K562 (cell line): ENCODE data around the gene OTOP3. TPM values are rescaled to one million over a fixed set of nuclear protein-coding genes. Genes with fewer than 3 reads are reported as not detected.

Experiments used
- ATAC-seq: fragments of 200-7000 bp; cut with Tn5 transposase; 3 replicates; pipeline ENCODE4 v1.9.1; 2020; ENCODE audit warnings: moderate library complexity
- BruUV-seq: library from RNA; stranded (reverse); fragments of 400-500 nt; replicated peaks from 2 replicates; lab custom pipeline; 2021; lab: Mats Ljungman, UMichigan
- CTCF ChIA-PET: fragments of 300-600 bp; formaldehyde crosslinking; extraction: SDS; loops from one replicate; lab custom pipeline; 2021; ENCODE audit warnings: low intra/inter-chr PET ratio; lab: Yijun Ruan, JAX
- POLR2A ChIA-PET: fragments of 300-600, 350-650 bp; sonication (Branson Sonifier 250); formaldehyde crosslinking; extraction: SDS; loops from one replicate; lab custom pipeline; 2021; ENCODE audit warnings: antibody characterized with exemption, inconsistent platforms; lab: Yijun Ruan, JAX
- DNase-seq, 4 experiments: peaks; one replicate each; pipeline versions ENCODE4 v3.0.0 to v3.0.0-alpha.2; 2011 to 2018; ENCODE audit warnings: low spot score in 3 of 4, mixed read lengths in 3 of 4; ENCODE audit errors: extremely low read depth in 1 of 4
- FAIRE-seq: peaks from 2 replicates; lab custom pipeline; 2011; peaks lifted over from hg19 to GRCh38; lab: Jason Lieb, UNC
- H2AFZ ChIP-seq: 2 replicates; pipeline ENCODE4 v1.6.0; 2011; ENCODE audit warnings: low read depth, low read length, control low read depth, inconsistent platforms
- H3K27ac ChIP-seq: fragments of 200-600 bp; 3 replicates; pipeline ENCODE4 v1.8.0; 2011; ENCODE audit warnings: low read depth, mild to moderate bottlenecking, control low read depth, inconsistent platforms, low read length, moderate library complexity, mixed read lengths; ENCODE audit errors: extremely low read depth
- H3K27me3 ChIP-seq, 2 experiments: fragments of 300-600 bp in 1 of 2; 2 replicates in 1 of 2; 3 replicates in 1 of 2; pipeline versions ENCODE4 v1.6.0 to v1.8.0; 2011; ENCODE audit warnings: inconsistent platforms in 2 of 2, low read length in 2 of 2, mild to moderate bottlenecking in 1 of 2, mixed read lengths in 1 of 2, moderate library complexity in 1 of 2; ENCODE audit not compliant: control insufficient read depth in 2 of 2, insufficient read depth in 2 of 2
- H3K36me3 ChIP-seq: fragments of 300-600 bp; 3 replicates; pipeline ENCODE4 v1.8.0; 2011; ENCODE audit warnings: mild to moderate bottlenecking, low read length, inconsistent platforms; ENCODE audit not compliant: control insufficient read depth, insufficient read depth
- H3K4me1 ChIP-seq, 2 experiments: fragments of 200-600 bp in 1 of 2; replicated peaks in 1 of 2; 2 replicates in 1 of 2; 3 replicates in 1 of 2; pipeline versions ENCODE4 v1.5.1 to v1.8.0; 2011; ENCODE audit warnings: inconsistent platforms in 2 of 2, low read length in 2 of 2, mild to moderate bottlenecking in 1 of 2, mixed read lengths in 1 of 2, moderate library complexity in 1 of 2; ENCODE audit not compliant: control insufficient read depth in 2 of 2, insufficient read depth in 2 of 2
- H3K4me2 ChIP-seq: 2 replicates; pipeline ENCODE4 v1.6.1; 2011; ENCODE audit warnings: low read length, control low read depth, inconsistent platforms, mixed read lengths; ENCODE audit not compliant: insufficient read depth
- H3K4me3 ChIP-seq: fragments of 200-600 bp; sonication (generic), shearing (Covaris generic); 2 replicates; pipeline ENCODE4 v1.5.1; 2016; ENCODE audit warnings: control low read depth, inconsistent platforms
- H3K79me2 ChIP-seq: fragments of 200-600 bp; 3 replicates; pipeline ENCODE4 v1.8.0; 2011; ENCODE audit warnings: low read length, inconsistent platforms; ENCODE audit not compliant: control insufficient read depth, insufficient read depth
- H3K9ac ChIP-seq, 2 experiments: 2 replicates each; pipeline versions ENCODE4 v1.6.0 to v1.6.1; 2011; ENCODE audit warnings: low read depth in 2 of 2, low read length in 2 of 2, control low read depth in 1 of 2, inconsistent platforms in 1 of 2, mild to moderate bottlenecking in 1 of 2, mixed read lengths in 1 of 2; ENCODE audit not compliant: insufficient read depth in 1 of 2
- H3K9me1 ChIP-seq: one replicate; pipeline ENCODE4 v1.6.0; 2011; ENCODE audit warnings: inconsistent platforms, mild to moderate bottlenecking, low read length, moderate library complexity; ENCODE audit not compliant: control insufficient read depth, insufficient read depth
- H3K9me3 ChIP-seq: replicated peaks from 2 replicates; pipeline ENCODE4 v1.5.1; 2011; ENCODE audit warnings: low read depth, low read length, inconsistent platforms; ENCODE audit not compliant: control insufficient read depth, insufficient read depth
- H4K20me1 ChIP-seq: replicated peaks from 2 replicates; pipeline ENCODE4 v1.6.1; 2011; ENCODE audit warnings: low read length, inconsistent platforms, mixed read lengths; ENCODE audit not compliant: control insufficient read depth, insufficient read depth
- CBFB ChIP-seq: sonication (generic); formaldehyde crosslinking; IDR thresholded peaks from 2 replicates; pipeline ENCODE4 v1.4.0; 2020; ENCODE audit warnings: mild to moderate bottlenecking, missing genetic modification reagents
- CC2D1A ChIP-seq: fragments of 450-650 bp; IDR thresholded peaks from 2 replicates; pipeline ENCODE4 v1.6.1; 2017; ENCODE audit warnings: mild to moderate bottlenecking
- CTCFL ChIP-seq: IDR thresholded peaks from 2 replicates; pipeline ENCODE4 v1.6.1; 2011; ENCODE audit warnings: borderline replicate concordance, low read depth, mild to moderate bottlenecking, moderate library complexity, low read length; ENCODE audit not compliant: insufficient read depth, poor library complexity, severe bottlenecking
- CXXC5 ChIP-seq: fragments of 250-450 bp; sonication (Bioruptor Pico); IDR thresholded peaks from 2 replicates; pipeline ENCODE4 v1.8.0; 2022; ENCODE audit warnings: inconsistent platforms, mild to moderate bottlenecking, moderate library complexity
- KDM5B ChIP-seq: fragments of 200-600 bp; sonication (generic); IDR thresholded peaks from 2 replicates; pipeline ENCODE4 v1.6.1; 2012; ENCODE audit warnings: low read depth, mild to moderate bottlenecking, moderate library complexity, low read length, control low read depth, inconsistent platforms; ENCODE audit not compliant: insufficient replicate concordance
- MAZ ChIP-seq, 2 experiments: fragments of 450-650 bp in 1 of 2; sonication (generic) in 1 of 2; formaldehyde crosslinking; IDR thresholded peaks in 1 of 2; conservative IDR thresholded peaks in 1 of 2; 2 replicates each; pipeline versions ENCODE4 v1.4.0 to v1.5.0; 2020; ENCODE audit warnings: mild to moderate bottlenecking in 1 of 2, missing genetic modification reagents in 1 of 2
- MEIS2 ChIP-seq: fragments of 450-650 bp; IDR thresholded peaks from 2 replicates; pipeline ENCODE4 v1.6.1; 2014; ENCODE audit warnings: mild to moderate bottlenecking; ENCODE audit not compliant: partially characterized antibody
- MYC ChIP-seq, 2 experiments: fragments of 250-450 bp in 1 of 2; sonication (Bioruptor Pico) in 1 of 2; IDR thresholded peaks; 2 replicates each; pipeline versions ENCODE4 v1.5.1 to v1.6.1; 2012 to 2021; ENCODE audit warnings: low read depth in 2 of 2, borderline replicate concordance in 1 of 2, improper control_type of control experiment in 1 of 2, low read length in 1 of 2, mild to moderate bottlenecking in 1 of 2, moderate library complexity in 1 of 2
- PCBP1 ChIP-seq: fragments of 200-400 bp; formaldehyde crosslinking; IDR thresholded peaks from 2 replicates; pipeline ENCODE4 v1.6.1; 2018; ENCODE audit warnings: mild to moderate bottlenecking, low read depth, low read length; ENCODE audit not compliant: poor library complexity, severe bottlenecking
- RAD21 ChIP-seq, 2 experiments: fragments of 250-450 bp in 1 of 2; fragments of 450-650 bp in 1 of 2; sonication (Bioruptor Pico) in 1 of 2; formaldehyde crosslinking in 1 of 2; IDR thresholded peaks in 1 of 2; conservative IDR thresholded peaks in 1 of 2; 2 replicates each; pipeline versions ENCODE4 v1.4.0 to v1.8.0; 2020 to 2022; ENCODE audit warnings: mild to moderate bottlenecking in 2 of 2, moderate library complexity in 1 of 2
- RBFOX2 ChIP-seq: fragments of 200-400 bp; formaldehyde crosslinking; IDR thresholded peaks from 2 replicates; pipeline ENCODE4 v1.6.1; 2017; ENCODE audit warnings: low read depth, mild to moderate bottlenecking, low read length, moderate library complexity
- SP1 ChIP-seq: sonication (generic); formaldehyde crosslinking; IDR thresholded peaks from 2 replicates; pipeline ENCODE4 v1.8.1; 2022; ENCODE audit warnings: mild to moderate bottlenecking, missing genetic modification reagents
- ZNF282 ChIP-seq: sonication (generic); formaldehyde crosslinking; IDR thresholded peaks from 2 replicates; pipeline ENCODE4 v1.8.1; 2023; ENCODE audit warnings: missing genetic modification reagents
- WGBS: fragments of 100-300 bp; shearing (Covaris generic); methylation state at CpG from one replicate; pipeline ENCODE4 v1.1.6; 2016; ENCODE audit warnings: low coverage, mixed read lengths; ENCODE audit not compliant: insufficient coverage; ENCODE audit errors: missing lambda C conversion rate; 5-methylcytosine and 5-hydroxymethylcytosine counted together
- in situ Hi-C: fragments of 300-500 bp; cut with MboI; formaldehyde crosslinking; loops from 4 replicates; pipeline ENCODE4 v1.15.0; 2018; ENCODE audit warnings: inconsistent platforms, mixed read lengths
- intact Hi-C: fragments of 100-400 bp; cut with micrococcal nuclease; formaldehyde crosslinking; loops from 2 replicates; pipeline ENCODE4 v1.14.2; 2022
- polyA plus RNA-seq, 8 experiments: library from polyadenylated mRNA; depleted of rRNA in 4 of 8; stranded (reverse) in 5 of 8; unstranded in 3 of 8; fragments of >200 nt; fragmentation: Nextera tagmentation in 2 of 8; fragmentation: Illumina TruSeq in 1 of 8; extraction: Ambion mirVana in 2 of 8; extraction: Trizol in 1 of 8; gene quantifications; 2 replicates each; pipeline versions ENCODE4 v1.2.1 to v1.2.3, GENCODE V29; 2011 to 2014; ENCODE audit warnings: inconsistent platforms in 1 of 8, missing spikeins in 1 of 8
- total RNA-seq, 7 experiments: library from RNA; depleted of rRNA in 6 of 7; stranded (reverse); fragments of >200 nt in 6 of 7; fragmentation: Illumina TruSeq in 2 of 7; extraction: Trizol in 2 of 7; gene quantifications; 2 replicates each; pipeline versions ENCODE4 v1.2.1 to v1.2.3, GENCODE V29; 2011 to 2021; ENCODE audit warnings: low replicate concordance in 1 of 7
- TF ChIP-seq, protein P1 (sequence below): sonication (generic); formaldehyde crosslinking; IDR thresholded peaks from 2 replicates; pipeline ENCODE4 v1.5.0; 2020; ENCODE audit warnings: missing genetic modification reagents

OTOP3 gene
- total and polyA plus RNA-seq, 9 of the 15 experiments (the other 6 are each of a cell fraction or from before 2014, with no cell fraction given), result not detected

GRCh38 chr17:74923538-74924249 lies 12.0 kb upstream of the OTOP3 start:
- ATAC-seq (peak; percentile 87), FAIRE-seq (peak; percentile 35), DNase-seq (peak; percentile 82 to 91 (median 89))
- 11% methylated on average over 39 of the region's 59 CpGs for WGBS
- H3K9ac ChIP-seq, result peak overlapping the region; percentile 57 to 90; a peak in 3 of 4 replicates
- peak overlapping the region; percentile 76 for H3K4me2 ChIP-seq
- no peaks in the 10 kb centered on the region for H3K36me3 ChIP-seq
- intact Hi-C loops (loop anchor here (1.0 to 10.0 kb wide), 2 partner anchors 35 to 81 kb away; no protein-coding TSS in a partner anchor), in situ Hi-C loops (loop anchor here (5.0 kb wide), 1 partner anchor 34 kb away; no protein-coding TSS in a partner anchor)
- BruUV-seq, result no TSS peak
- peaks cover 18 to 55% of the 10 kb centered on the region in 2 experiments for H3K4me1 ChIP-seq
- H3K9me3 ChIP-seq, result no peaks in the 10 kb centered on the region
- no peaks in the 10 kb centered on the region for H3K79me2 ChIP-seq
- H2AFZ ChIP-seq, result peak overlapping the region; percentile 100
- ChIA-PET CTCF (interaction anchor here (0.6 to 5.8 kb wide), 2 partner anchors 36 to 261 kb away, joined by 3 to 86 read pairs; no protein-coding TSS in a partner anchor), POLR2A (interaction anchor here (0.7 to 1.5 kb wide), 4 partner anchors 8 to 55 kb away, joined by 3 to 5 read pairs (median 4); no protein-coding TSS in a partner anchor)
- no peaks in the 10 kb centered on the region for H4K20me1 ChIP-seq
- peaks cover 9 to 30% of the 10 kb centered on the region in 2 experiments; a peak in 4 of 5 replicates for H3K27me3 ChIP-seq
- H3K27ac ChIP-seq, result peak overlapping the region; percentile 66; the same call in 2 of the 3 replicates
- H3K9me1 ChIP-seq, result no peaks in the 10 kb centered on the region
- peak overlapping the region; percentile 53 for H3K4me3 ChIP-seq
- TF ChIP-seq KDM5B (peak; percentile 17), MEIS2 (peak; percentile 77), MAZ (CRISPR knock-in tag; conservative IDR thresholded peaks at IDR 0.05 in 1 of 2, IDR thresholded peaks at IDR 0.05 in 1 of 2) (peak in 1 of 2 experiments; percentile 49; a peak in 3 of 4 replicates), RAD21 (CRISPR knock-in tag; conservative IDR thresholded peaks at IDR 0.05 in 1 of 2, IDR thresholded peaks at IDR 0.05 in 1 of 2) (peak; percentile 76 to 84), ZNF282 (0 out of 2 replicates have a peak, but pooled peaks have one; percentile 46), RBFOX2 (peak; percentile 50), MYC (IDR thresholded peaks at IDR 0.05; ENCODE audit: low read depth, low read length) (peak; percentile 89), MYC (CRISPR knock-in tag; IDR thresholded peaks at IDR 0.05; ENCODE audit: borderline replicate concordance, low read depth) (no peak), CBFB (CRISPR knock-in tag) (peak; percentile 97), SP1 (peak; percentile 68; the same call in 1 of the 2 replicates), CC2D1A (0 out of 2 replicates have a peak, but pooled peaks have one; percentile 27), CXXC5 (CRISPR knock-in tag) (peak; percentile 58), CTCFL (peak; percentile 80), PCBP1 (peak; percentile 5)
- TF ChIP-seq, protein P1, sequence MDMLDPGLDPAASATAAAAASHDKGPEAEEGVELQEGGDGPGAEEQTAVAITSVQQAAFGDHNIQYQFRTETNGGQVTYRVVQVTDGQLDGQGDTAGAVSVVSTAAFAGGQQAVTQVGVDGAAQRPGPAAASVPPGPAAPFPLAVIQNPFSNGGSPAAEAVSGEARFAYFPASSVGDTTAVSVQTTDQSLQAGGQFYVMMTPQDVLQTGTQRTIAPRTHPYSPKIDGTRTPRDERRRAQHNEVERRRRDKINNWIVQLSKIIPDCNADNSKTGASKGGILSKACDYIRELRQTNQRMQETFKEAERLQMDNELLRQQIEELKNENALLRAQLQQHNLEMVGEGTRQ (CRISPR knock-in tag), result no peak
